GM18907 (cell line): ENCODE measurements around the gene IL10.
A peak's percentile ranks its signal among the peaks of the same experiment; 100 is the strongest.
"Not testable (repeated sequence)": the region's sequence is repeated elsewhere in the genome, so short reads cannot be mapped to it uniquely, and the experiment has no call there.

Source experiments
- ATAC-seq: cut with Tn5 transposase; IDR thresholded peaks from one replicate; pipeline ENCODE4 v1.9.1; 2021; ENCODE audit warnings: mild to moderate bottlenecking, moderate library complexity; ENCODE audit not compliant: unreplicated experiment

The IL10 gene

DNA sequence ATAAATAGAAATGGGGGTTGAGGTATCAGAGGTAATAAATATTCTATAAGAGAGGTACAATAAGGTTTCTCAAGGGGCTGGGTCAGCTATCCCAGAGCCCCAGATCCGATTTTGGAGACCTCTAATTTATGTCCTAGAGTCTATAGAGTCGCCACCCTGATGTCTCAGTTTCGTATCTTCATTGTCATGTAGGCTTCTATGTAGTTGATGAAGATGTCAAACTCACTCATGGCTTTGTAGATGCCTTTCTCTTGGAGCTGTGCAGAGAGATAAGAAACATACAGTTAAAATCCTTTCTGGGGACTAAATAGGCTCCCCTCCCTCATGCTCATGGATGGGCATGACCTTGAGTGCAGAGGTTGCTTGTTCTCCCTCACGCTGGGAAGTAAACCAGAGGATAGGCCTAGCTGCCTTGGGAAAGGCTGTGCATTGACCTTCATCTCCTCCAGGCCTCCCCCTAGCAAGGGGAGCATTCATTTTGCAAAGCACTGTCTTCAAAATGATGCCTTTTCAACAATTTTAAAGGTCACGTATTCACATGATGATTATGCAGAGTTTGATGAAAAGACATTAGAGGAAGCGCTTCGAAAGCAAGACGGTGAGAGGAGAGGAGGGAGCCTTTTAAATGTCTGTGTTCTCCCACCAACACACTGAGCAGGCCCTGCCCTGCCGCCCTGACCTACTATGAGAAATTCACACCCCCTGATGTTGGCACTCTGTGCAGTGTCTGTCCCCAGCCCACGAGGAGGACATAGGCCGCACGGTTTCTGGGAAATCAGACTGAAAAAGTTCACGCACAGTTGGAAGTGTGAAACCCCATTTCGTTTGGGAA, 3.6 kb downstream of the IL10 start:
- ATAC-seq, result peak; percentile 14

DNA sequence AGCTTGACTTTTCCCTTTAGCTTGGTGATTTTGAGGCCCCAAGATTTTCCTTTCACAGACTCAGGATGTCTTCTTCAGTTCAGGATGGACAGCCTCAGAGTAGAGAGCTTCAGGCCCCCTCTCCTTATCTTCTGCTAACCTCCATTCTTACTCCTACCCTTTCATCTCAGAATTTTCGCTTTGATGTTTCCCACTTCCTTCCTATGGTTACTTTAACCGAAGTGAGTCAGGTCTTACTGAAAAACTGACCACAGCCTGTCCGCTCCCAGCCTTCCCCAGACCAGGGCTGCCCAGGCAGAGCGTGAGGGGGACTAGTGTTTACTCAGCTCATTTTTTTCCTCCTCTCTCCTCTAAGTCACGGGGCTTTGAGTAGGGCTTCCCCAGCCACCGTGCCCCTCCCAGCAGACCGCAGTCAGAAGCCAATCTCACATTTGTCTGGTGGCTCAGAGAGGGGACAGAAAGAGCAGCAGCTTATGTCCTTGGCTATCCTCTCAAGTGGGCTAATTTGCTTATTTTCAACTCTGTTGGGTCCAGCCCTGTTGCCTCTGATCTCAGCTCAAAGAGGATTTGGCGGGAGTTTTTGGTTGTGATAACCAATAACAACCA, 5.9 kb downstream of the IL10 start:
- peak; percentile 62 for ATAC-seq

DNA sequence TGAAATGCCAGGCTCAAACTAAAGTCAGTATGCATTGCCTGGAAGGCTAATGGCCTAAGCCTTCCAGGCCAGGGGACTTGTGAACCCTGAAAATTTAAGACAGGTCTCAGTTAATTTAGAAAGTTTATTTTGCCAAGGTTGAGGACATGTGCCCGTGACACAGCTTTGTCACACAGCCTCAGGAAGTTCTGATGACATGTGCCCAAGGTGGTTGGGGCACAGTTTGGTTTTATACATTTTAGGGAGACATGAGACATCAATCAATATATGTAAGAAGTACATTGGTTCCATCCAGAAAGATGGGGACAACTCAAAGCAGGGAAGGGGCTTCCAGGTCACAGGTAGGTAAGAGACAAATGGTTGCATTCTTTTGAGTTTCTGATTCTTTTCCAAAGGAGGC, 6.5 kb downstream of the IL10 start:
- ATAC-seq, result not testable (repeated sequence)

DNA sequence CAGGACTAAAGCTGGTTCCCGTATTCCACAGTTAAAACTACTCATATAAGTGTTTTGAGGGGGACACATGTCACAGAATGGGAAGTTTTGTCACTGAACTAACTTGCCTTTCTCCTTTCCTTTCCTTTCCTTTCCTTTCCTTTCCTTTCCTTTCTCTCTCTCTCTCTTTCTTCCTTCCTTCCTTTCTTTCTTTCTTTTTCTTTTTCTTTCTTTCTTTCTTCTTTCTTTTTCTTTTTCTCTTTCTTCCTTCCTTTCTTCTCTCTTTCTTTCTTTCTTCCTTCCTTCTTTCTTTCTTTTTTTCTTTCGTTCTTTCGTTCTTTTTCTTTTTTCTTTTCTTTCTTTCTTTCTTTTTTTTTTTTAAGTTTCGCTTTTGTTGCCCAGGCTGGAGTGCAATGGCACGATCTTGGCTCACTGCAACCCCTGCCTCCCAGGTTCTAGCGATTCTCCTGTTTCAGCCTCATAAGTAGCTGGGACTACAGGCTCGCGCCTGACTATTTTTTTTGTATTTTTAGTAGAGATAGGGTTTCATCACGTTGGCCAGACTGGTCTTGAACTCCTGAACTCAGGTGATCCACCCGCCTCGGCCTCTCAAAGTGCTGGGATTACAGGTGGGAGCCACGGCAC, 9.4 kb downstream of the IL10 start:
- not testable (repeated sequence) for ATAC-seq

DNA sequence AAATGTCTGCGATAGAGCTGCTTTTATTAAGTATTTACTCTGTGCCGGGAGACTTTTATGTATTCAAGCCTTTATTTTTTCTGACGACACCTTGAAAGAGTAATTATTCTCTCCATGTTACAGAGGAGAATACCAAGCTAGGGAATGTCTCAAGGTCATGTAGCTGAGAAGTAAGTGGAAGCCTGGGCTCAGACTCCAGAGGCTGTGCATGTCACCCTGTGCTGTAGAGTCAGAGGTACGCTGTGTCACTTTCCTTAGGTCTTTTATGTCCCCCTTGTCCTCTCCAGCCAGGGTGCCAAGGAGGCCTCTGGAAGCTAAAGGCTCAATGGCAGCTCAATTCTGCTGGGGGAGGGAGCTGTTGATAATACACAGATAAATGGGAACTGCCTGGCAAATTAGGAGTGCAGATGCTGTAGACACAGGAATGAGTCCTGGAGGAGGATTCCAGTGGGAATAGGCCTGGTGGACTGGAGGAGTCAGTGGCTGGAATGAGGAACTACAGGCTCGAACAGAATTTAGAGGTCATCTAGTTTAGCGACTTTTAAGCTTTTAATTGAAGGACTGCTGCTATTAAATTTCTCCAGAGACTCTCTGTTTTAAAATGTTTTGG, 11.0 kb downstream of the IL10 start:
- no peak for ATAC-seq

DNA sequence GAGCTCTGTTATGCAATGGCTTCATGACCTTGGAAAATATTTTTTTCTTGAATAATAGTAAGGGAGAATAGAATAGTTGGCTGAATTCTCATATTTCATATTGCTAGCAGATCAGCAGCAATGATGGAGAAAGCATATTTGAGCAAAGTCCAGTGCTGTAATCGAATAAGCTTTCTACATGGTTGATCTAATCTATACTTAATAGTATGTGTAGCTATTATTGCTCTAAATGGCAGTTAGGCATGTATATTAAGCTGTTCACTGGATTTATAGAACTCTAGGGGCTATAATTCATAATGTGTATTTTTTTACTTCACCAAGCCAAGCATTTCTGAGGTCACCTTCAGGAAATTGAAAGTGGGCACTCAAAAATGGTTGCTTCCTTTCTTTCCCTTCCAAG, 11.7 kb downstream of the IL10 start:
- ATAC-seq, result no peak

DNA sequence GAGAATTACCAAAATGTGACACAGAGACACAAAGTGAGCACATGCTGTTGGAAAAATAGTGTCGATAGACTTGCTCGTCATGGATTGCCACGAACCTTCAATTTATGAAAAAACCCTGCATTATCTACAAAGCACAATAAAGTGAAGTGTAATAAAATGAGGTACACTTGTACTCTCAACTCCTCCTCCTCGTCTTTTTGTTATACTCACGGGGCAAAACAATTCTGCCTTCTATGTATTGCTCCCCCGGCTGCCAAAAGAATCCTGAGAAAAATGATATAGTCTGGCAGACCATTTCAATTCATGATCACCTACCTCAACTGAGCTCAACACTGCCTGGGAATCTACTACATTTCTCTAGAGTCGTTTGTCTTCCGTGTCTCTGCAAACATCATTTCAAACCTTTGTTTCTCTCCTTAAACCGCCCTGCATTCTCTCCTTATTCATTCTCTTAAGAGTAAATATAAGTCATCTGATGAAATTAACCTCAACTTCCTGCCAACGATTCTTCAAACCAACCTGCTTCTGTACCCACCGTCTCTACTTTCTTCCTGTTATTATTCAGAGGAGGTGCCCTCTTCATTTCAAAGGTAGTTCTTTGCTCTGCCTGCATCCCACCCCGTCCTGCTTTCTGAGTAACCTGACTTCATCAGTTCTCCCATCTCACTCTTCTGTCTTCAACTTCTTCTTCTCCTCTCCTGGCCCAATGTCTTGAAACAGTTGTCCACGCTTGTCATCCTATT, 14.6 kb downstream of the IL10 start:
- ATAC-seq, result no peak

DNA sequence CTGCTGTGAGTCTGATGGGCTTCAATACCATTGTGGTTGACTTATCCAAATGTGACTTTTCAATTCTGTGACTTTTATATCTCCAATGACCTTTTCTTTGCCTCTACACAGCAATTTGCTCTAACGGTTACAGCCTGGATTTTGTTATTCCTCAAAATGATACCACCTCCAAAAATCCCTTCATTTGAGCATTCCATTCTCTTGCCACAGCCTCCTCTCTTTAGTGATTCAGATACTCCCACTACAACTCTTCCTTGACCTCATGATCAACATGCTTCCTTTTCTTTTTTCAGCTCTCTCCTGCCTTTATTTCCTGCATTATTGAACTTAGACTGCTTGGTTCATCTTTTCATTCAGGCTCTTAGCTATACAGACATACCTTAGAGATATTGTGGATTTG, 18.3 kb downstream of the IL10 start:
- no peak for ATAC-seq

DNA sequence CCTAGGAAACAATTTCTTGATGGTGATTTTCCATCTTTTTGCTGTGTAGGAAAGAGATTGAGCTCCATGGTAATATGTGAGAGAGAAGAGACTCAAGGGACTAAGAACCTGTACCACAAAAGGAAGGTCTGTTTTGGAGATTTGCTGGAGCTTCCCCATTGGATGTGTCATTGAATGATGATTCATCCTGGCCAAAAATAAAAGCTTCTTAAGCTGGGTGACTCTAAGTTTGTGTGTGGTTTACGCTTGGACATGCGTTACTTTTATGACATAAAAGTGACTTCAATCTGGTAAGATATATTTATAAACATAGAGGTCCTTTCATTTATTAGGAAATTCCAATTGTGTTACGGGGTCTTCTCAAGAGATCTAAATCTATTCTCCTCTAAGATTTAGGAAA, 19.2 kb downstream of the IL10 start:
- ATAC-seq, result no peak

DNA sequence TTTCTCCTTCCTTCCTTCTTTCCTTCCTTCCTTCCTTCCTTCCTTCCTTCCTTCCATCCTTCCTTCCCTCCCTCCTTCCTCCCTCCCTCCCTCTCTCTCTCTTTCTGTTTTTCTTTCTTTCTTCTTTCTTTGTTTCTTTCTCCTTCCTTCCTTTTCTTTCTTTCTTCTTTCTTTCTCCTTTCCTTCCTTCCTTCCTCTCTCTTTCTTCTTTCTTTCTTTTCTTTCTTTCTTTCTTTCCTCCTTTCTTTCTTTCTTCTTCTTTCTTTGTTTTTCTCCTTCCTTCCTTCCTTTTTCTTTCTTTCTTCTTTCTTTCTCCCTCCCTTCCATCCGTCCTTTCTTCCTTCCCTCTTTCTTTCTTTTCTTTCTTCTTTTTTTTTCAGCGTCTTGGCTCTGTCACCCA, 19.8 kb downstream of the IL10 start:
- ATAC-seq, result no peak

GRCh38 chr1:206751891-206752290, 20.4 kb downstream of the IL10 start:
- ATAC-seq, result no peak

- no peak for ATAC-seq
These were observed 23.8 kb downstream of the IL10 start for GRCh38 chr1:206748348-206749030.

DNA sequence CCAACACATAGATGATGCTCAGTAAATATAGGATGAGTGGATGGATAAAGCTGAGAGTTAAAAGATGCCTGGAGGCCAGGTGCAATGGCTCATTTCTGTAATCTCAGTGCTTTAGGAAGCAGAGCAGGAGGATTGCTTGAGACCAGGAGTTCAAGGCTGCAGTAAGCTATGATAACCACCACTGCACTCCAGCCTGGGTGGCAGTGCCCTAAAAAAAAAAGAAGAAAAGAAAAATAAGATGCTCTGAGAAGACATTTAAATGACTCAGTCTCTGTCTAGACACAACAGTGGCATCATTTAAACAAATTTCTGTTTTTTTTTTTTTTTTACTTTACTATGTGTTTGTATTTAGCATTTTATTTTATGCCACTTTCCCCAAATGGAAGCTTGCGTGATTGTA, 27.0 kb downstream of the IL10 start:
- ATAC-seq, result no peak

DNA sequence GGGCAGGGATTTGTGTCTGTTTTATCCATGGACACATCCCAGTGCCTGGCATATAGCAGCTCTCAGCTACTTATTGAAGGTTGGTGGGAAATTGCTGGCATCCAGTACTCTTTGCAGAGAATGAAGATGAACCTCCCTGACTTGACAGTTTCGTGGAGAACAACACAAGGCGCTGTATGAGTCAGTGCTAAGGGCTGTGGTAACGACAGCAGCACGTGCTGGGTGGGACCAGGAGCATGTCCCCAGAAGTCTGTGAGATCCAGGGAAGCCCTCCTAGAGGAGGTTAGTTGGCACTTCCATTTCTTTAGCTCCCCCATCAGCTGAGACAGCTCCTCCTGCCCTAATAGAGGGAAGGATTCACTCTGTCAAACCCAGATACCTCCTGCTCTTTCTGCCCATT, 27.6 kb downstream of the IL10 start:
- ATAC-seq, result no peak

DNA sequence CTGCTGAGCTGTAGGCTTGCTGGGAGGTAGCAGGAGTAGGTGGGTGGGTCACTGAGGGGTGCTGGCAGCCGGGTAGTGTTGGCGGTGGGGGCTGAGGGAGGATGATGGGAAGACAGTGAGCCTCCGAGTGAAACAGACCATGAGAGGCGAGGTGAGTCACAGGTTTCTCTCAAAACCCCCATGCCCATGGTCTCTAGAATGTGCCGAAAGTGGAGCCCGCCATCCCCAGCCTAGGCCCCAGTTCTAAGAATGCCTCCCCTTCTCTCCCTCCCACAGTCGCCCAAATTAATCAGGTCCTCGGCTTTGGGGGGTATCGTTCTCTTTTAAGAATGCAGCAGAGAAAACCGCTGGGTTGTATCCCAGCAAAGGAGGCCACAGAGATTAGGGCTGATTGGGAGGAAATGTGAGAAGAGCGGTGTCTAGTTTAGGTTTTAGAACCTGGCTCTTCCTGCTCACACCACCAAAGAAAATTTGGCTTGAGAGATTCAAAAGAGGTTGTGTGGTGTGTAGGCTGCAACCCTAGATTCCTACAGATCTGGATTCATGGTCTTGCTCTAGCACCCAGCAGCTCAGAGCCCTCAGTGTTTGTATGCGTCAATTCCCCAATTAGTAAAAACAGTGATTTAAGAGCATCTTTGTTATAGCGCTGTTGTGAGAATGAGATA, 29.4 kb downstream of the IL10 start:
- ATAC-seq, result no peak

DNA sequence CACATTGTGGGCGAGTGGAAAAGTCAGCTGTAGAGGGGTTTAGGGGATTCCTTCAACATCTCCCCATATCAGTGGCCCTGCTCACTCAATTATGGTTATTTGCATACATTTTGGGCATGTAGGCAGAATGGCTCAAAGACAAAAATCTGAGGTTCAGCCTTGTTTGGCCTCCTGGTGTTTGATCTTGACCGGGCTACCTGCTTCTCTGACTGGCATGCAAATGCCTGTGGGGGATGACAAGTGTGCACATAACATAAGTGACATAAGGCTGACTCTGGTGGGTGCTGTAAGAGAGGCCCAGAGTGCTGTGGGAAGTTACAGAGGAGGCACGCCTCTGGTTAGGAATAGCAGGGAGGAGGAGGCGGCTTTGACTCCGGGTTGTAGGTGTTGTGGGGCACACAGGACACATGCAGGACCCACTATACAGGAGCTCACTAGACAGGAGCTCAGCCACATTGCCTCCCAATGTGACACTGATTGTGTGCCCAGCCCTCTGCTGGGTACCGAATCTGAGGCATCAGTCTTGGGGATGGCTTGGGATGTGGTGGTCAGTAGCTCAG, 31.1 kb downstream of the IL10 start:
- ATAC-seq, result no peak

- ATAC-seq, result peak; percentile 76
These were observed 32.8 kb downstream of the IL10 start for GRCh38 chr1:206739411-206740076.

- ATAC-seq, result no peak
These were observed 33.6 kb downstream of the IL10 start for GRCh38 chr1:206738370-206739366.
